NCI-H2171 (cell line): ENCODE measurements around the gene CST4.
"Not testable (repeated sequence)": the region's sequence is repeated elsewhere in the genome, so short reads cannot be mapped to it uniquely, and the experiment has no call there.

Source experiments
- DNase-seq: peaks from one replicate; lab custom pipeline; 2025; lab: John Stamatoyannopoulos, UW

The CST4 gene

GRCh38 chr20:23687986-23688385 is 852 bp downstream of the CST4 start:
- no peak for DNase-seq

- DNase-seq: no peak
Observed at GRCh38 chr20:23686046-23686750, 2.6 kb downstream of the CST4 start.

DNA sequence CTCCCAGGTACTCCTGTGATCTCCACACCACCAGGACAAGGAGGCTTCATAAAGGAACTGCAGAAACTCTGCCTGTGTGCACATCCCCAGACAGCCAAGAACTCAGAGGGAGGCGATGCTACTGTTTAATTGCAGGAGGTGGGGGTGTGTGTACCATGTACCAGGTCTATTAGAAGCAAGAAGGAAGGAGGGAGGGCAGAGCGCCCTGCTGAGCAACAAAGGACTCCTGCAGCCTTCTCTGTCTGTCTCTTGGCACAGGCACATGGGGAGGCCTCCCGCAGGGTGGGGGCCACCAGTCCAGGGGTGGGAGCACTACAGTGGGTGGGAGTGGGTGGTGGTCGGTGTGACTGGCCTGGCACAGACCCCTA is 3.3 kb downstream of the CST4 start:
- DNase-seq: not testable (repeated sequence)

- no peak for DNase-seq
Observed at GRCh38 chr20:23684261-23684660, 4.6 kb downstream of the CST4 start.

- no peak for DNase-seq
Observed at GRCh38 chr20:23683807-23684206, 5.0 kb downstream of the CST4 start.

- DNase-seq: no peak
Observed at GRCh38 chr20:23683281-23683680, 5.6 kb downstream of the CST4 start.

DNA sequence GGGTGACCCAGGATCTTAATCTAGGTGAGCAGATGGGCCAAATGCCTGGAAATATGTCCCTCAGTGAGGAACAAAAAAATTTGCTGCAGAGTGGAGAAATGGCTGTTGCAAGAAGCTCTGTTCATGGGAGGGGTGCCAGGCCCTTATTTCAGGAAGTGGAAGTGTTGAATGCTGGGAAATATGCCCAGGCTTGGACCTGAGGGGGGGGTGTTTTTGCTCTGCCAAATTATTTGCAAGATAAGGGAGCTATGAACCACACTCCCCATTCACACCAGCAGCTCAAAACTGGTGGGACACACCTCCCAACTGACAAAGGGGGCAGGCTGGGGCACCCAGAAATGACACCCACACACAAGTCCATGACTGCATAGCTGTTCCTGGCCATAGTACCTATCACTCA is 8.7 kb downstream of the CST4 start:
- no peak for DNase-seq

- DNase-seq: no peak
Observed at GRCh38 chr20:23679133-23680092, 9.4 kb downstream of the CST4 start.

GRCh38 chr20:23673209-23673608 is 15.6 kb downstream of the CST4 start:
- DNase-seq: no peak

DNA sequence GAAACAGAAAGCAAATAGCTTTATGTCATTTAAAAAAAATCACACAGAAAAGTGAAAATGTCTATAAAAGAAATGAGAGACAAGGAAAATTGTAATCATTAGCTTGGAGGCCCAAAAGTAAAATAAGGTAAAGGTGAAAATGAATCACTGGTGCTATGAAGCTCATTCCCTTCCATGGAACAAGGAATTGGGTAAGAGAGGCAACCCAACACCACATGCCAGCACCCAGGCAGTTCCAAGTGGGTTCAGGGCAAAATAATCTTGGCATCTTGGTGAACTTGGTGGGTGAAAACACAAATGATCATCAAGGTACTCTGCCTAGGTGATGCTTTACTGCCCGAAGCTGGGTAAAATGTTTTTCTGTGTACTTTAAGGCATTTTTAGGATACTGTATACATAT is 16.7 kb downstream of the CST4 start:
- DNase-seq: no peak

DNA sequence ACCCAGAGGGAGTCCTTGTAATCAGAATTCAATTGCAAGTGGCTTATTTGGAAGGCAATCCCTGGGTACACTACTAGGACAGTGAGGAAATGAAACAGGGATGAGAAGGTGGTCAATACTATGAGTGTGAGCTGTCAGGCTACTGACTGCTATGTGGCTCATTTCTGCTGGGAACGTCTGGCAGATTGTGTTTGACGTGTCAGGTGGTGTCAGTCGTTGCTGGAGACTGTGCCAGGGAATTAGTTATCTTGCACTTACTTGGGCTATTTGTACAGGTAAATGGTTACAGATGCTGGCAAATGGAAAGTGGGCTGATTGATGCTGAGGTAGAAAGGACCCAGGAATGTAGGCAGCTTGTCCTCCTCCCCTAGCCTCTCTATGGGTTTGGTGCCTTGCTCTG is 17.4 kb downstream of the CST4 start:
- DNase-seq: no peak

DNA sequence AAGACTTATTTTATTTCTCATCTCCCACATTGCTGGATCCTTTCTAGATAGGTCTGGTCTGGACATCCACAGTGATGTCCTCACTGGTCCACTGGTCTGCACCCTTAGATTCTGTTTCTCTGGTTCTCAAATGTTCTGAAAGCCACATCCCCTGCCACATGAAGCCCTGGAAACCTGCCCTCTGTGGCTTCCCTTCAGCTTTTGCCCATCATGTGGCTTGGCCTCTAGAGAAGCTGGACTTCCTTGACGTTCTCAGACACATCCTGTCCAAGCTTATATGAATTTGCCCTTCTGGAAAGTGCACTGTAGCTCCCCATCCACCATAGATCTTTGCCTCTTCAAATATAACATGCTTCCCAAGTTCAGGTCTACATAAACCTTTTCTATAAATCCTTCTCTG is 18.5 kb downstream of the CST4 start:
- no peak for DNase-seq

GRCh38 chr20:23669866-23670265 is 19.0 kb downstream of the CST4 start:
- DNase-seq: no peak

- DNase-seq: no peak
Observed at GRCh38 chr20:23669327-23669726, 19.5 kb downstream of the CST4 start.

DNA sequence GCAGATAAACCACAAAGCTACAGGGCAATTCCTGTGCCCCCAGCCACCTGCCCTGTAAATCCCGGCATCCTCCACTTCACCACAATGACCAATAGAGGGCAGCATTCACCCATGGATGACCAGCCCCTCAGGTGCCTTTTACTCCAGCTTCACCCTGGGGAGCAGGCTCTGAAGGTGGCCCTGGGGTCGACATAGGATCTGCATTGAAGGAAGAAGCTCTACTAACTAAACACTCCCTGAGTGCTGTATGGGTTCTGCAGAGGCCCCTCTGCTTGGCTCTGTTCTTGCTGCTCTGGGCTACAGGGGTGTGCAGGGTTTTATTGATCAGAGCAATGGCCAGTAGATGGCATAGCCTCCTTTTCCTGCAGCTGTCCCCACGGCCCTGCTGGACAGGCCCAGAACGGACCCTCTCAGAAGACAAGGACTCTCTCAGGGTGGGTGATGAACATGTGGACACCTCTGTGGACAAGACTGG is 20.3 kb downstream of the CST4 start:
- DNase-seq: peak; percentile 51

DNA sequence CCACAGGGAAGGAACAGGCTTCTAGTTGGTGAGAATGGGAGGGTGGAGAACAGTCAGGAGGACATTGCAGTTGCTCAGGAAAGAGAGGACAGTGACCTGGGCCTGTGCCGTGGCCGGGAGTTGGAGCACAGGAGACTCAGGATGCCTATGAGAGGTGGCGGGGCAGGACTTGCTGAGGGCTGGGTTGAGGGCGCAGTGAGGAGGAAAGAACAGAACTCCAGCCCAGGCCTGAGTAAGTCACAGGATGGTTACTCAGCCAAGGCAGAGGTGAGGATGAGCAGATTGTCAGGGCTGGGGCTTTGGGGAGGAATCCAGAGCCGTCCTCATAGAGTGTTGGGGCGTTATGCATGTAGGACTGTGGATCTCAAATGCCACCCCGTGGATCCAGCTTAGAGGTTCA is 21.2 kb downstream of the CST4 start:
- no peak for DNase-seq

DNA sequence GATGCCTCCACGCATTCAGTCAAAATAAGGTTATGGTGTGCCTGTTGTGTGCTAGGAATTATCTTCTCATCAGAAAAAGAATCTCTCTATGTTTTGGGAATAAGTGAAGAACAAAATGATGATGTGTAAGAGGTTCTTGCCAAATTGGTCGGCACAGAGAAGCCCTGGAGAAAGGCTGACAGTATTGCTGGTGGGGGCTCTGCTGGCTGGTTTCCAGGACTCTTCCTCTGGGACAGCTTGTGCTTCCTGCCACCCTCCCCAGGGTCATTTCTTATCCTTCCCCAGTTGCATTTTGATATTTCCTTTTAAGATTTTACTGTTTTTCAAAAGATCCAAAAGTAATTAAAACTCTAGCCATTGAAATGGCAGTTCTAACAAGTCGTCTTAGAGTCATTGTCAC is 22.1 kb downstream of the CST4 start:
- DNase-seq: no peak

- no peak for DNase-seq
Observed at GRCh38 chr20:23666189-23666588, 22.6 kb downstream of the CST4 start.

DNA sequence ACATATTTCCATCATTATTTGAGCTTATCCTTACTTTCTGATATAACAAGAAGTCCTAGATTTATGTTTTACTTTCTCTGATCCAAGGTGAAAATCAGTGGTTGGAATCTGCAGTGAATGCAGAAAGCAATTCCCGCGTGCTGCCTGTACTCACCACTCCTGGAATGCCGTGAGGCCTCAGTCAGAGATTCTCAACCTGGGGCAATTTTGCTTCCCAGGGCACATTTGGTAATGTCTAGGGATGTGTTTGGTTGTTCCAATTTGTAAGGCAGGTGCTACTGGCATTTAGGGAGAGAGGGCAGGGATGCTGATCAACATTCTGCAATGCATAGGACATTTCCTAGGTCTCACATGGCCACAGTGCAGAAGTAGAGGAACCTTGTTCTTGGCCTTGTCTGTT is 23.9 kb downstream of the CST4 start:
- no peak for DNase-seq

GRCh38 chr20:23664046-23664445 is 24.8 kb downstream of the CST4 start:
- DNase-seq: not testable (repeated sequence)

DNA sequence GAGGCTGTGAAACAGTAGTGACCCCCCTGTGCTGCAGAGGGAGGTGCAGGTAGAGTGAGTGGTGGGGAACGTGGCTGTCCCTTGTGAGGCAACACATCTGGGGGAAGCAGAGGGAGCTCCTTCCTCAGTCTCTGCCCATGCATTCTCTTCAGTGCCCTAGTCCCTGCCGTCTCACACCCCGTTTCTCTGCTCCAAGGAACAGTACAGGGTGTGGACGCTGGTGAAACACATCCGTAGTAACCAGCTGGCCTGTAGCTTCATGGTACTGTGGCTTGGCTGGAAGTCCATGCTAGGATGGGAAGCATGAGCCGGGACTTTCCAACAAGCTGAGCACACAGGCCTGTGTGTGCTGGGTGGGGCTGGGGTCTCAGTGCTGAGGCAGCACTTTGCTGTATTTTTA is 25.7 kb downstream of the CST4 start:
- no peak for DNase-seq

- no peak for DNase-seq
Observed at GRCh38 chr20:23662276-23662870, 26.5 kb downstream of the CST4 start.

DNA sequence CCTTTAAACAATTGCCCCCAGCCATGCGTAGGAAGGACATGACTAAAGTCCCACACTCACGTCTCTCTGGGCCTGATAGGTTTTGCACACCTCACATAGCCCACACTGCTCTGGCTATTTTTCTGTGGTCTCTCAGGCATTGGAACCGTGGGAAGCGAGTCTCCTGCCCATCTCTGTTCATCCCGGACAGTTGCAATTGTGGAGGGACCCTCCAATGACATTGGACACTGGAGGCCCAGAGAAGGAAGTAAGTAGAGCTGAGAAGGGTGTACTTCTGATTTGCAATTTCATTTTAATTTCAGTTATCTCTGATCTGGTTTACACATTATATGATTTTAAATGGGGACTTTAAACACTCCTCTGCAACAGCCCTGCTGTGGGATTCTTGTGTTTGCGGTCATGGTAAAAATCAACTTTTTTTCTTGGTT is 27.8 kb downstream of the CST4 start:
- DNase-seq: no peak
